Kidney (tissue), 14 donors: ENCODE data around the gene NCAM2. TPM values are rescaled to one million over a fixed set of nuclear protein-coding genes. Genes with fewer than 3 reads are reported as not detected.

Experiments
- DNase-seq, 5 donors: peaks; one replicate each; pipeline ENCODE4 v3.0.0-alpha.2; 2013 to 2020
- FAIRE-seq: peaks from 2 replicates; lab custom pipeline; 2012; peaks lifted over from hg19 to GRCh38; lab: Jason Lieb, UNC
- H3K27ac ChIP-seq, 2 donors: one replicate each; pipeline ENCODE4 v1.7.0; 2013; ENCODE audit warnings: low read depth in 2 of 2, low read length in 2 of 2, inconsistent platforms in 1 of 2
- H3K27me3 ChIP-seq: one replicate; pipeline ENCODE4 v1.7.1; 2013; ENCODE audit warnings: low read length, inconsistent platforms; ENCODE audit not compliant: control insufficient read depth, insufficient read depth
- H3K36me3 ChIP-seq, 3 donors: one replicate each; pipeline versions ENCODE4 v1.7.0 to v1.7.1; 2013; ENCODE audit warnings: low read length in 3 of 3, control low read depth in 1 of 3, inconsistent platforms in 1 of 3; ENCODE audit not compliant: insufficient read depth in 3 of 3, control insufficient read depth in 2 of 3
- H3K4me1 ChIP-seq, 3 donors: one replicate each; pipeline versions ENCODE4 v1.7.0 to v1.7.1; 2013; ENCODE audit warnings: low read length in 3 of 3, inconsistent platforms in 1 of 3, low read depth in 1 of 3; ENCODE audit not compliant: control insufficient read depth in 2 of 3, insufficient read depth in 2 of 3
- H3K4me3 ChIP-seq, 3 donors: one replicate each; pipeline versions ENCODE4 v1.7.0 to v1.8.1; 2013; ENCODE audit warnings: low read length in 3 of 3, control low read depth in 1 of 3, inconsistent platforms in 1 of 3
- H3K9ac ChIP-seq, 3 donors: one replicate each; pipeline versions ENCODE4 v1.7.0 to v1.7.1; 2013; ENCODE audit warnings: low read length in 3 of 3, control low read depth in 1 of 3, inconsistent platforms in 1 of 3
- H3K9me3 ChIP-seq, 3 donors: one replicate each; pipeline versions ENCODE4 v1.7.0 to v1.7.1; 2013; ENCODE audit warnings: low read length in 3 of 3, control low read depth in 1 of 3, inconsistent platforms in 1 of 3; ENCODE audit not compliant: control insufficient read depth in 2 of 3, insufficient read depth in 1 of 3
- CTCF ChIP-seq: IDR thresholded peaks from 3 replicates; pipeline ENCODE4 v1.5.1; 2012; ENCODE audit warnings: mild to moderate bottlenecking, moderate library complexity, borderline replicate concordance; ENCODE audit not compliant: insufficient read depth; ENCODE audit errors: extremely low read depth
- intact Hi-C: fragments of 100-400 bp; cut with DNase I; formaldehyde crosslinking; loops from one replicate; pipeline ENCODE4 v1.11.1; 2022
- polyA plus RNA-seq: library from polyadenylated mRNA; stranded (reverse); fragments of 350-450 nt; fragmentation: Illumina TruSeq; extraction: RNeasy Lipid Tissue Mini Kit (QIAGEN cat#74804); gene quantifications from one replicate; pipeline ENCODE4 v1.2.3, GENCODE V29; 2014; ENCODE audit warnings: low read depth, low replicate concordance; ENCODE audit not compliant: insufficient read depth
- total RNA-seq: library from RNA; stranded (reverse); fragmentation: NEBNext Ultra II Directional; extraction: Animal tissue kit (Norgen Biotek cat#: 25700); gene quantifications from one replicate; pipeline ENCODE4 v1.2.1, GENCODE V29; 2021
- donor health status: control.
- donor health status: control.
- donor health status: control.
- donor health status: control.
- donor health status: control.
- donor health status: DM: yes; HTN: yes; CAD: no.
- donor health status: Normal renal cell carcinoma (clear cell type).

The NCAM2 gene
- total and polyA plus RNA-seq, 2 donors from 2014 or later: 0.13 to 0.82 TPM

GRCh38 chr21:21383126-21383525 lies 384.9 kb downstream of the NCAM2 start:
- FAIRE-seq: no peak
- intact Hi-C loops: no loop called here
- no peaks in the 10 kb centered on the region for H3K9me3 ChIP-seq

GRCh38 chr21:21384977-21385376 lies 386.8 kb downstream of the NCAM2 start:
- no peak overlapping the region for H3K4me3 ChIP-seq
- no peak overlapping the region for H3K27ac ChIP-seq
- intact Hi-C loops: no loop called here
- DNase-seq: no peak
- no peak for TF ChIP-seq CTCF
- H3K27me3 ChIP-seq: no peaks in the 10 kb centered on the region
- no peaks in the 10 kb centered on the region for H3K4me1 ChIP-seq
- no peak overlapping the region for H3K9ac ChIP-seq
- FAIRE-seq: no peak
- no peaks in the 10 kb centered on the region for H3K36me3 ChIP-seq
- no peaks in the 10 kb centered on the region for H3K9me3 ChIP-seq

More at GRCh38 chr21:21383126-21383525, 384.9 kb downstream of the NCAM2 start:
- Histone ChIP-seq H3K9ac (no peak overlapping the region), H3K4me1 (no peaks in the 10 kb centered on the region), H3K27me3 (no peaks in the 10 kb centered on the region), H3K36me3 (no peaks in the 10 kb centered on the region), H3K4me3 (no peak overlapping the region), H3K27ac (no peak overlapping the region)
- no peak for TF ChIP-seq CTCF
- DNase-seq: no peak

- Histone ChIP-seq H3K9me3 (no peaks in the 10 kb centered on the region), H3K27me3 (no peaks in the 10 kb centered on the region), H3K36me3 (no peaks in the 10 kb centered on the region), H3K4me3 (no peak overlapping the region), H3K27ac (no peak overlapping the region), H3K4me1 (no peaks in the 10 kb centered on the region), H3K9ac (no peak overlapping the region)
- no peak for FAIRE-seq
- no peak for TF ChIP-seq CTCF
- intact Hi-C loops: no loop called here
- no peak for DNase-seq
Measured at GRCh38 chr21:21385404-21385803, 387.2 kb downstream of the NCAM2 start.

- no peaks in the 10 kb centered on the region for H3K9me3 ChIP-seq
- no peak for FAIRE-seq
Measured at GRCh38 chr21:21387916-21388315, 389.7 kb downstream of the NCAM2 start.

More at GRCh38 chr21:21387916-21388315, 389.7 kb downstream of the NCAM2 start:
- intact Hi-C loops: no loop called here
- Histone ChIP-seq H3K36me3 (no peaks in the 10 kb centered on the region), H3K27ac (no peak overlapping the region), H3K9ac (no peak overlapping the region), H3K27me3 (no peaks in the 10 kb centered on the region), H3K4me3 (no peak overlapping the region), H3K4me1 (no peaks in the 10 kb centered on the region)
- TF ChIP-seq CTCF: no peak
- no peak for DNase-seq
